ENCODE results near the gene PSMB5. TPM values are rescaled to one million over a fixed set of nuclear protein-coding genes. Genes with fewer than 3 reads are reported as not detected.
A peak's percentile ranks its signal among the peaks of the same experiment; 100 is the strongest.

PSMB5 gene
- total RNA-seq, 1 donor from 2014 or later: 220 TPM

DNA sequence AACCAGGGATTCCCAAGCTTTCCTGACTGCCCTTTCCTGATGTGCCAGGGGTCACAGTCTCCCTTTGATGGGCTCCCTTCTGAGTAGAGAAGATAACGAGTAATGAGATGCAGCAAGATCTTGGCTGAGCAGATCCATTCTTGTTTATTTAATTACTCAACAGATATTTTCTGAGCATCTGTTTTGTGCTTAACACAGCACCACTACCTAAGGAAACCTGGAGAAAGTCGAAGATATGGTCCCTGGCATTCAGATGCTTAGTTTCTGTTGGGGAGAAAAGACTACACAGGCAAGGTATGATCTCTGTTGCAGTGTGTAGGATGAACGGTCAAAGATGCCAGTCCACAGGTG lies 56.2 kb downstream of the PSMB5 start:
- no peaks in the 10 kb centered on the region for H3K27me3 ChIP-seq (ENCODE audit: control insufficient read depth, insufficient read depth, low read length)
- peak overlapping the region; percentile 84 for H3K4me3 ChIP-seq (ENCODE audit: low read depth, low read length)
- no peak for TF ChIP-seq CTCF (IDR thresholded peaks at IDR 0.05; ENCODE audit: insufficient read depth, low read length, severe bottlenecking)
- H3K36me3 ChIP-seq (ENCODE audit: control insufficient read depth, insufficient read depth, low read length): peaks cover 30% of the 10 kb centered on the region
- no peak for FAIRE-seq
- peak; percentile 32 for DNase-seq (ENCODE audit: low read depth)

GRCh38 chr14:22977684-22978486 lies 56.8 kb downstream of the PSMB5 start:
- Histone ChIP-seq H3K27me3 (ENCODE audit: control insufficient read depth, insufficient read depth, low read length) (no peaks in the 10 kb centered on the region), H3K4me3 (ENCODE audit: low read depth, low read length) (no peak overlapping the region), H3K36me3 (ENCODE audit: control insufficient read depth, insufficient read depth, low read length) (peaks cover 34% of the 10 kb centered on the region)
- FAIRE-seq: no peak
- peak; percentile 62 for DNase-seq (ENCODE audit: low read depth)
- TF ChIP-seq CTCF (IDR thresholded peaks at IDR 0.05; ENCODE audit: insufficient read depth, low read length, severe bottlenecking): no peak

DNA sequence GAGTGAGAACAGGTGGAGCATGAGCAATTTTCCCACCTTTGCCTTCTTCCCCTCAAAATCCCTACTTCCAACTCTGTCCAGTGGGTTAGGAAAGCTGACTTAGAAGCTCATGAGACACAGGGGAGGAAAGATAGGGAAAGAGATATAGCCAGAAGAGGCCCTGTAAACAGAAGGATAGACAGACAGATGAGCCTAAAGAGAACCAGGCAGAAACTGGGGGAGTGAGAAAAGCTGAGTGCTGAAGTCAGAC lies 57.3 kb downstream of the PSMB5 start:
- Histone ChIP-seq H3K4me3 (ENCODE audit: low read depth, low read length) (no peak overlapping the region), H3K27me3 (ENCODE audit: control insufficient read depth, insufficient read depth, low read length) (no peaks in the 10 kb centered on the region), H3K36me3 (ENCODE audit: control insufficient read depth, insufficient read depth, low read length) (peaks cover 38% of the 10 kb centered on the region)
- no peak for DNase-seq (ENCODE audit: low read depth)
- TF ChIP-seq CTCF (IDR thresholded peaks at IDR 0.05; ENCODE audit: insufficient read depth, low read length, severe bottlenecking): no peak
- FAIRE-seq: no peak

DNA sequence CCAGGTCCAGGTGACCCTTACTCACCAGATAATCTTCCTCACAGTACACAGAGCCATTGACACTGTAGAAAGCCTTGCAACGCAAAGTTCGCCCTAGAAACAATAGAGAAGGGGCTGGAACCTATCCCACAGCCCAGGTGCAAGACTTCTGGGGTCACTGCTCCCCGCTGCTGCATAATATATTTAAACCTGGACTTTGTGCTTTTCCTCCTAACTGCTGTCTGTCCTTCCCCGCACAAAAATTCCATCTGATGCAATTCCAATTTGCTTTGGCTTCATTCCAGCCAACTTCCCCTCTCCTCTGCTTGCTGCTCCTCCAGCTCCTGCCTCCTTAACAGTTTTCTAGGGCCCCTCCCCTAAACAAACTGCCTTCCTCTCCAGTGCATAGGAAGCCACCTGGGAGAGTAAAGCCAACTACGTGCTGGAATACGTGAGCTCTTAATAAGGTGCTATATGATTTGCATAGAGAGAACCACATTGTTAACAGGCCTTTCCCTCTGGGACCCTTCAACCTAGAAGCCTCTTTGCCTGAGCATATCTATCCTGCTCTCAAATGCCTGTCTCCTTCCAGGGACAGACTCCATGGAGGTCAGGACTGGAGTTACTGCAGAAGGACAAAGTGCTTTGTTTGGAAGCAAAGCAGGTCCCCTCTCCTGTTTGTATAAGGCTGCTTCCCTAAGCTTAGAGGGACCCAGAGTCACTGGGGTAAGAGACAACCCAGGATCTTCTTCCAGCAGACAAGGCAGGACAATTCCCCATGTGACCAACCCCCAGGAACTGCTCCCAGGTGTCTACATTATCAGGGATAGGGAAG lies 57.9 kb downstream of the PSMB5 start:
- no peak for TF ChIP-seq CTCF (IDR thresholded peaks at IDR 0.05; ENCODE audit: insufficient read depth, low read length, severe bottlenecking)
- Histone ChIP-seq H3K27me3 (ENCODE audit: control insufficient read depth, insufficient read depth, low read length) (no peaks in the 10 kb centered on the region), H3K4me3 (ENCODE audit: low read depth, low read length) (no peak overlapping the region), H3K36me3 (ENCODE audit: control insufficient read depth, insufficient read depth, low read length) (peaks cover 43% of the 10 kb centered on the region)
- FAIRE-seq (no peak), DNase-seq (ENCODE audit: low read depth) (peak; percentile 50)

Other genes with a start within 250 kb of the PSMB5 start
- gene SLC7A7, start 219.5 kb downstream of the PSMB5 start, total RNA-seq: 0.51 and 0.79 TPM in 2 replicates
- gene MRPL52, start 205.0 kb downstream of the PSMB5 start, total RNA-seq: 33.2 and 38.7 TPM in 2 replicates
- gene MMP14, start 198.3 kb downstream of the PSMB5 start, total RNA-seq: 126 and 140 TPM in 2 replicates
- gene LRP10, start 163.2 kb downstream of the PSMB5 start, total RNA-seq: 34.8 and 63.6 TPM in 2 replicates
- gene REM2, start 151.7 kb downstream of the PSMB5 start, total RNA-seq: under 0.01 TPM in 1 of 2 replicates, not detected in the other
- 26.6 and 41.2 TPM in 2 replicates for gene RBM23, start 115.8 kb downstream of the PSMB5 start, total RNA-seq
- 79.2 and 91.1 TPM in 2 replicates for gene PRMT5, start 105.5 kb downstream of the PSMB5 start, total RNA-seq
- 58.8 and 113 TPM in 2 replicates for gene HAUS4, start 77.8 kb downstream of the PSMB5 start, total RNA-seq
- gene AJUBA, start 52.3 kb downstream of the PSMB5 start, total RNA-seq: 174 and 223 TPM in 2 replicates
- gene C14orf93, start 24.8 kb downstream of the PSMB5 start, total RNA-seq: 6.3 and 7.4 TPM in 2 replicates
- gene PSMB11, start 7.3 kb upstream of the PSMB5 start, total RNA-seq: not detected in 2 replicates
- 2.7 and 2.9 TPM in 2 replicates for gene CDH24, start 22.6 kb upstream of the PSMB5 start, total RNA-seq
- gene ACIN1, start 60.2 kb upstream of the PSMB5 start, total RNA-seq: 45.3 and 45.5 TPM in 2 replicates
- 51.9 and 59.1 TPM in 2 replicates for gene C14orf119, start 60.6 kb upstream of the PSMB5 start, total RNA-seq
- not detected in 2 replicates for gene CIROP, start 70.1 kb upstream of the PSMB5 start, total RNA-seq
- gene CEBPE, start 84.4 kb upstream of the PSMB5 start, total RNA-seq: not detected in 2 replicates
- gene SLC7A8, start 148.8 kb upstream of the PSMB5 start, total RNA-seq: 1.1 and 9.0 TPM in 2 replicates
- not detected in 2 replicates for gene RNF212B, start 203.0 kb upstream of the PSMB5 start, total RNA-seq

All from bronchial epithelial cell (primary cell).